ENCODE results near the gene NUP210L. TPM values are rescaled to one million over a fixed set of nuclear protein-coding genes. Genes with fewer than 3 reads are reported as not detected.

NUP210L gene
- total and polyA plus RNA-seq, 9 donors, result 0.07 to 0.10 TPM; not detected in 7

DNA sequence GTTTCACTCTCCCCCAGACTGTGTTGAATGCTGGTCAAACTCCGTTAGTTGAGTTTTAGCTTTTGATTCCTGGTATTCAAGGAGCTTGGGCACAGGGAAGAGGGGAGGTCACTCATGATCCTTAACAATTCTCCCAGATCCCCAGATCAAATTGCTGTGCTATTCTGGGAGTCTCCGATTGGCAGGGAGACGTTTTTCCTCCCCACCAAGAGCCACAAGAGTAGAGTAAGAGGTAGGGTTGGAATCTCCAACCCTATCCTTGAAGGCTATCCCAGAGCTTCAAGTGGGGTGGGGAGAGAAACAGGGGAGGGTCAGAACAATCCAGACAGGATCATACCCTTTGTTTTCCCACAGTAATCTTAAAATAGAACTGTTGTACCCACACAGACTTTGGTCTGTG is 37.6 kb upstream of the NUP210L start:
- Histone ChIP-seq H3K27ac (no peak overlapping the region), H3K36me3 (no peaks in the 10 kb centered on the region), H3K4me3 (no peak overlapping the region), H3K27me3 (no peaks in the 10 kb centered on the region), H3K9me3 (no peaks in the 10 kb centered on the region), H3K4me1 (ENCODE audit: insufficient read depth) (no peaks in the 10 kb centered on the region)
- no peak for DNase-seq
- WGBS, 3 donors, result 45 to 53% (median 46%) methylated on average over 3 of the region's 3 CpGs
- TF ChIP-seq CTCF (IDR thresholded peaks at IDR 0.05) (no peak), POLR2A (IDR thresholded peaks at IDR 0.05) (no peak), EP300 (IDR thresholded peaks at IDR 0.05) (no peak)
- intact Hi-C loops (cut with DNase I), result no loop called here

- no peak for DNase-seq
- Histone ChIP-seq H3K4me3 (no peak within 1 kb of the TSS), H3K36me3 (no peaks in the 10 kb centered on the region), H3K27ac (no peak within 1 kb of the TSS), H3K9me3 (no peaks in the 10 kb centered on the region), H3K27me3 (no peaks in the 10 kb centered on the region), H3K4me1 (ENCODE audit: insufficient read depth) (no peaks in the 10 kb centered on the region)
- TF ChIP-seq POLR2A (IDR thresholded peaks at IDR 0.05) (no peak), CTCF (IDR thresholded peaks at IDR 0.05) (no peak), EP300 (IDR thresholded peaks at IDR 0.05) (no peak)
- intact Hi-C loops (cut with DNase I), result no loop called here
- 4 to 12% (median 6%) methylated on average over 1 of the region's 1 CpG for WGBS, 3 donors
Measured at GRCh38 chr1:154191990-154192461, 37.2 kb upstream of the NUP210L start, which contains the start of gene TPM3. Gene TPM3 (minus strand): TSS chr1:154192100. CDS start chr1:154192018, 82 bp downstream.

DNA sequence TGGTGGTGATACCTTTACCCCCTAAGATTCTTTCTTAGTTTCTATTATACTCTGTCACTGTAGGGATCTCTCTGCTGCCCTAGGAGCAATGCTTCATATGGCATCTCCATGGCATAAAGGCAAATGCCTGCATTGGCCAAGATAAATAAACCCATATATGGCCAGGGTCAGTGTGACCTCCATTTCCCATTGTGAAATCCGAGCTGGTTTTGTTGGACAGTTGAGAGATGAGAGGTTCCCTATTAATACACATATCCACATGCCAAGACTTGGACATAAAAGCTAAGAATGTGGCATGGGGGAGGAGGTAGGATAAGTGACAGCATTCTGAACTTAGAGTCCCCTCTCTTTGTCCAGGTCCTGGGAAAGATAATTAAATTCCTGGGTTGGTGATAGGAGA is 35.7 kb upstream of the NUP210L start:
- no peak for DNase-seq
- H3K9me3 ChIP-seq, result no peaks in the 10 kb centered on the region
- no peaks in the 10 kb centered on the region for H3K27me3 ChIP-seq
- no peak overlapping the region for H3K27ac ChIP-seq
- H3K36me3 ChIP-seq, result no peaks in the 10 kb centered on the region
- WGBS, 3 donors, result 0 to 3% (median 2%) methylated on average over 1 of the region's 1 CpG
- H3K4me3 ChIP-seq, result no peak overlapping the region
- H3K4me1 ChIP-seq (ENCODE audit: insufficient read depth), result no peaks in the 10 kb centered on the region
- intact Hi-C loops (cut with DNase I), result no loop called here
- TF ChIP-seq EP300 (IDR thresholded peaks at IDR 0.05) (no peak), POLR2A (IDR thresholded peaks at IDR 0.05) (no peak), CTCF (IDR thresholded peaks at IDR 0.05) (no peak)

DNA sequence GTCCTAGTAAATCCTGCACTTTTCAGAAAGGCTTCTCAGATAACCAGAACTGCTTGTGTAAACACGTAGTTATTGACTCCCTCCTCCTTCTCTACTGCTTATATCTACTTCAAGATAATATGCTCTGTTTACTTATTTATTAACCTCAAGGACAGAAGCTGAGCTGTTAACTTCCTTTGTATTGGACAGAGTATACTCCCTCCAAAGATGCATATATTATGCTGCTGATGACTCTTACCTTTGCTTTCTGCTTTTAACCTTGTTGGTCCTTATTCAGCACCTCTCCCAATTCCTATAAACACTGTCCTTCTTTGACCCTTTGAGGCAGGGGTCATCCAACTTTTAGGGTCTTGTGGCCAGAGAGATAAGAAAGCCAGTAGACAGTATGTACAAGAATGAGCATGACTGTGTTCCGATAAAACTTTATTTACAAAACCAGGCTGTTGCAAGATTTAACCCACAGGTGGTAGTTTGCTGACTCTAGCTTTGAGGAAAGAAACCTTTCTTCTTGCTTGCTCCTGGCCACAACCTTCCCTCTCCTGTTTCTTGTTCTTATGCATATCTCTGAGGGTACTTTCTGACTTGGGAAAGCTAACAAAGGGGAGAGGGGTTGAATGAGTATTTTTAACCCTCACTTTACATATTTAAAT is 32.1 kb upstream of the NUP210L start:
- DNase-seq, result no peak
- TF ChIP-seq CTCF (IDR thresholded peaks at IDR 0.05) (no peak), EP300 (IDR thresholded peaks at IDR 0.05) (no peak), POLR2A (IDR thresholded peaks at IDR 0.05) (no peak)
- intact Hi-C loops (cut with DNase I), result no loop called here
- Histone ChIP-seq H3K4me1 (ENCODE audit: insufficient read depth) (peaks cover 2% of the 10 kb centered on the region), H3K36me3 (no peaks in the 10 kb centered on the region), H3K9me3 (no peaks in the 10 kb centered on the region), H3K27ac (no peak overlapping the region), H3K27me3 (no peaks in the 10 kb centered on the region), H3K4me3 (no peak overlapping the region)
- 10 to 21% (median 14%) methylated on average over 2 of the region's 2 CpGs for WGBS, 3 donors
